GM10266 (cell line): ENCODE measurements around the gene APOD.
"Not testable (repeated sequence)": the region's sequence is repeated elsewhere in the genome, so short reads cannot be mapped to it uniquely, and the experiment has no call there.

ENCODE experiments used
- DNase-seq: peaks from one replicate; pipeline ENCODE4 v3.0.0; 2012; ENCODE audit errors: extremely low spot score
- CTCF ChIP-seq: IDR thresholded peaks from 2 replicates; pipeline ENCODE4 v1.5.1; 2012; ENCODE audit warnings: mild to moderate bottlenecking, low read depth; ENCODE audit not compliant: control insufficient read depth, insufficient read depth; ENCODE audit errors: missing control alignments

The APOD gene

GRCh38 chr3:195601382-195601781 is 17.6 kb upstream of the APOD start:
- DNase-seq, result no peak
- TF ChIP-seq CTCF, result no peak

- DNase-seq, result not testable (repeated sequence)
Measured at GRCh38 chr3:195599926-195600325, 16.2 kb upstream of the APOD start.

- not testable (repeated sequence) for DNase-seq
Measured at GRCh38 chr3:195599516-195599915, 15.8 kb upstream of the APOD start.

GRCh38 chr3:195597848-195598247 is 14.1 kb upstream of the APOD start:
- no peak for TF ChIP-seq CTCF
- peak; percentile 14 for DNase-seq

- no peak for TF ChIP-seq CTCF
- DNase-seq, result peak; percentile 15
Measured at GRCh38 chr3:195597229-195597628, 13.5 kb upstream of the APOD start.

- DNase-seq, result no peak
- no peak for TF ChIP-seq CTCF
Measured at GRCh38 chr3:195596765-195597171, 13.0 kb upstream of the APOD start.

- TF ChIP-seq CTCF, result no peak
- DNase-seq, result peak; percentile 20
Measured at GRCh38 chr3:195595785-195596531, 12.2 kb upstream of the APOD start.

- DNase-seq, result no peak
- no peak for TF ChIP-seq CTCF
Measured at GRCh38 chr3:195591852-195592251, 8.1 kb upstream of the APOD start.

- no peak for TF ChIP-seq CTCF
- DNase-seq, result no peak
Measured at GRCh38 chr3:195591220-195591619, 7.5 kb upstream of the APOD start.

- DNase-seq, result not testable (repeated sequence)
Measured at GRCh38 chr3:195590381-195590780, 6.6 kb upstream of the APOD start.

GRCh38 chr3:195589796-195590195 is 6.1 kb upstream of the APOD start:
- not testable (repeated sequence) for DNase-seq
